Astrocyte of the hippocampus (primary cell): ENCODE results near the gene ANKRD11.
"Not testable (repeated sequence)": the region's sequence is repeated elsewhere in the genome, so short reads cannot be mapped to it uniquely, and the experiment has no call there.

ENCODE experiments used
- DNase-seq: peaks from one replicate; pipeline ENCODE4 v3.0.0; 2011; ENCODE audit warnings: low read depth, low spot score

The ANKRD11 gene

DNA sequence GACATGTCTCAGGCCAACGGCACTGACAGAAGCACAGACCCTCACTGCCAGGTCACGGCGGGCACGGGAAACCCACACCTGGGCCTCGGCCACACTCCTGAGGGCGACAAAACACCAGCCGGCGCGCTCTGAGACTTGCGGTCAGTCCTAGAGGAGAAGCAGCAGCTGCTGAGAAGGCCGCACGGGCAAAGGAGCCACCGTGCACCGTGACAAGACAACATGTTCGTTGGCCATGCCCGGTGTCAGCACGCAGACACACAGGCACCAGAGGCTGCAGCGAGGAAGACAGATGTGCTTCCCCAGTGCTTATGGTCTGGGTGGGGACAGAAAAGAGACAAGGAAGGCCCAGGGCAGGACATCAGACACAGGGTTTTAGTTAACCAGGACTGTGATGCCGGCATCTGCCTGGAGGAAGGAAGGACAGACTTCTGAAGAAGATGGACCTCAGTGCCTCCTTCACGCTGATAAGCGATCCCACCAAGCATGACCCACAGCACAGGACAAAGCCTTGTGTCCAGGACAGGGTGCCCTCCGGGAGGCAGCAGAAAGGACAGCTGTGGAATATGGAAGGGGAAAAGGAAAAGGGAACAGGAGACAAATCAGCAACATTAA is 84.0 kb downstream of the ANKRD11 start:
- no peak for DNase-seq

DNA sequence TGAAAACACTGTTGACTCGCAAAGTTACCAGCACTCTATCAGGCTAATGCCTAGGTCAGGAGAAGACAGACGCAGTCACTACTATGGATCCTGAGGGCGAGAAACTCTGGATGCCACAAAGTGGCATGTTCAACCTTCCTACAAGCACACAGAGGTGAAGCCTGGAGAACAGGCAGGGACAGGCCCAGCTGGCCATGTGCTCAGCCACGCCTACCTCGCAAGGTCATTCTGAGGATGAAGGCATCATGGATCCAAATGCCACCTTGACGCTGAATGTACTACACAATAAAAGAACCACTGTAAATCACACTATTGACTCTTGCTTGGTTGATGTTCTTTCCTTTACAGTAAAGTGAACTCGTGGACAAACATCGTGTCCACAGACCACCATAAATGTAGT is 85.8 kb downstream of the ANKRD11 start:
- no peak for DNase-seq

DNA sequence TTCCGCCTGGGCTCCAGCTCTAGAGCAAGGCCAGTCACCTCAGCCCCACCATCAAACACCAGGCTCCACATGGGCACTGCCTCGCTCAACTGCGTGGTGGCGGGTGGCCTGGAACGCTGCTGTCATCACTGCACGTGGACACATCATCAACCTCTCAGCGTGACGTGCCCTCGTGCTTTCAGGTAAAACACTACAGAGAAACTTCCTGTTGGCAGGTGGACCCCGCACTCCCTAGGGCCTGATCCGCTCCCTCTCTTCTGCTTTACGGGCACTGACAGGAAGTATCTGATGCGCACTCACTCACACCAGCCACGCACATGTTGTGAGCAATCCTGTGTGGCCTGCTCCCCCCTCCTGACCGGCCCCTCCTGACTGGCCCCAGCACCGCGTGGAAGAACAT is 87.4 kb downstream of the ANKRD11 start:
- no peak for DNase-seq

DNA sequence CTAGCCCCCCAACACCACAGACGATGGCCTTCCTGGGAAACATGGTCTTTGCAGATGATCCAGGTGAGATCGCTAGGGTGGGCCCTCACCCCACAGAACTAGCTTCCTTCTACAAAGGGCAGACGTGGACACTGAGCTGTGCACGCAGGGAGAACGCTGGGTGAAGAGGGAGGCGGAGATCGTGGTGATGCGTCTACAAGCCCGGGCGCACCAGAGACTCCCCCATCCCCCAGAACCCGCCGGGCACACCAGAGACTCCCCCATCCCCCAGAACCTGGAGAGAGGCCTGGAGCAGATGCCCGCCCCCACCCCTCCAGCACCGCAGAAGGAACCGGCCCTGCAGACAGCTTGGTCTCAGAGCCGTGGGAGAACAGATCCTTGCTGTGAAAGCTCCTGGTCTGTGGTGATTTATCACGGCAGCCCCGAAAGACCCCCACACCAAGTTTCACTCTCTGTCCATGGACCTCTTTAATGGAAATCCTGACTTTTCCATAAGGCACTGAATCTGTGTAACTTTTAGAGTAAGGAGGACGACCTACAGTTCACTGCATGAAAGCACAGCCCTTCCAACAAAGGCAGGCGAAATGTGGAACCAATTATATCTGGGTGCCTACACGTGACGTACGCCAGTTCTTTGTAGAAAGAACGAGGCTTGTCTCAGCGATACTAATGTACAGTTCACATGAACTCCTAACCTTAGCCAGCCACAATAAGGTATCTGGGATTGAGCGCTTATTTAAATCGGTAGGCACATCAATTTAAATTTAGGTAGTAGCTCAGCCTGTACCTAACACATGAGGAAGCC is 88.5 kb downstream of the ANKRD11 start:
- no peak for DNase-seq

DNA sequence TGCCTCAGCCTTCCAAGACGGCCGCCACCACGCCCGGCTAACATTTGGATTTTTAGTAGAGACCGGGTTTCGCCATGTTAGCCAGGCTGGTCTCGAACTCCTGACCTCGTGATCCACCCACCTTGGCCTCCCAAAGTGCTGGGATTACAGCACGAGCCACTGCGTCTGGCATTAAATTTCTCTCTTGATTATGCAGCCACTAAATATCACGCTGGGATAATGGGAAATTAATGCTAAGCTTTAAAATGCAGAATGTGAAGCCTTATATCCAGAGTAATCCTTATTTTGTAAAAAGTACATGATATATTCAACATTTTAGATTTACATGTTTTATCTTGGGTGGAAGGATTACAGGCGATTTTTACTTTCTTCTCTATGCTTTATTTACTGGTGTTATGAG is 89.2 kb downstream of the ANKRD11 start:
- no peak for DNase-seq

DNA sequence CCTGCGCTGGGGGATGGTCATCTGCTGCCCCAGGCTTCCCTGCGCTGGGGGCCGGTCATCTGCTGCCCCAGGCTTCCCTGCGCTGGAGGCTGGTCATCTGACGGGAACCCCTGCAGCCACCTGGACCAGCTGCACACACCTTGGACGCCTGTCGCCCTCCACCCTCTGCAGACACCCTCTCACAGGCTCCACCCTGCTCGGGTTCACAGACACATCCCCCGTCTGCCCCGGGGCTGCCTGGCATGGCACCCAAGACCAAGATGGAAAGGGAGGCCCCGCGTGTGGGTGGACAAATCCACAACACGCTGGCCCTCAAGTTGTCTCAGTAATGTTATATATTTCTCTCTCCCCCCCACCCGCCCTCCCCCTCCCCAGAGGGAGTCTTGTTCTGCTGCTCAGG is 89.6 kb downstream of the ANKRD11 start:
- DNase-seq: no peak

DNA sequence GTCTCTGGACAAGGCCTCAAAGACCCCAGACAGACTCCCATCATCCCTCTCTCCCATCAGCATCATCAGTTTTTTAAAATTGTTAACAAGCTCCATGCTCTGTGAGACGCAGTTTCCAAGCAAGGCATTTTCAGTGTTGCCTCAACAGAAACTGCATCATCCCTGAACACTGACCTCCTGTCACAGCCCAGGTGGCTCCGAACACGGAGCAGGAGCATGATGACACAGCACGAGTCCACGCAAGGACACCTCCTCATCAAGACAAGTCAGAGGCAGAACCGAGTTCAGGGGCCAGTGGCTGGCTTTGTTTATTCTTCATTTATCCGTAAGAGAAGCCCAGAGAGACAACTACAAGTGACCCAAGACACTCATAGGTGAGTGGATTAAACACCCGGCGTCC is 91.4 kb downstream of the ANKRD11 start:
- DNase-seq: no peak

DNA sequence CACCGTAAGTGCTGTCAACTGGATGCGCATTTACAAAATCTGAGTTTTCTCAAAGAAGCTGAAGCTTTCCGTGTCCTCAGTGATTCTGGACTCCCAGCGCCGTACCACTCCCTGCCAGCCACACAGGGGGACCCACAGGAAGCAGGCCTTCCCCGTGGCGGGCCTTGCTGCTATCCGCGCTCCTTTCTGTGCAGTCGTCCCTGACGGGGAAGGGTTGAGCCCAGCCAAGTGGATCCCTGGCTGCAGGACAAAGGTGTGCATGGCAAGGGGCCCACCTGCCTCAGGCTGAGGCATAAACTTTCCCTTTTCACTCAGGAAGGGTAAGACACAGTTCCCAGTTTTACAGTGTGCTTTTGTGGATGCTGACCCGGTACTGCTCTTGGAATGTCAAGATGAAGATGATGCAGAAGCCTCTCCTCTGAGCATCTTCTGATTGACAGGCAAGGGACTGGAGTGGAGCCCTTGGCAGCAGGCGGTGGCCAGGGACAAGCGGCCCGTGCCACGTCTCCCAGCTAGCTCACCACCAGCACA is 93.0 kb downstream of the ANKRD11 start:
- DNase-seq: no peak

DNA sequence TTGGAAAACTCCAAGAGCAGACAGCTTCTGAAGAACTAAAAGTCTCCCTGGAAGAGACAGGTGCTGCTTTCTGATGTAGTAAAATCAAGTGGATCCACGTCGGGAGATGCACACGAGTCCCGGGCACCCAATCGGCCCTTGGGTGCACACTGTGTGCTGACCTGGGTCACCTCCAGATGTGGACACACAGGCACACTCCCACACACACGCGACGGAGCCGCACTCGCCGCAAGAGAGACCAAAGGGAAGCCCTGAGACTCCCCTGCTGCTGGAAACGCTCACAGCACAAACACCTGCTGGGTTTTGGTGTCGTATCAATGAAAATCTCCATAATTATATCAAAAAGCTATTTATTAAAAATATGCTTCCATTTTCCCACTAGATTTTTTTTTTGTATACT is 94.2 kb downstream of the ANKRD11 start:
- DNase-seq: no peak

DNA sequence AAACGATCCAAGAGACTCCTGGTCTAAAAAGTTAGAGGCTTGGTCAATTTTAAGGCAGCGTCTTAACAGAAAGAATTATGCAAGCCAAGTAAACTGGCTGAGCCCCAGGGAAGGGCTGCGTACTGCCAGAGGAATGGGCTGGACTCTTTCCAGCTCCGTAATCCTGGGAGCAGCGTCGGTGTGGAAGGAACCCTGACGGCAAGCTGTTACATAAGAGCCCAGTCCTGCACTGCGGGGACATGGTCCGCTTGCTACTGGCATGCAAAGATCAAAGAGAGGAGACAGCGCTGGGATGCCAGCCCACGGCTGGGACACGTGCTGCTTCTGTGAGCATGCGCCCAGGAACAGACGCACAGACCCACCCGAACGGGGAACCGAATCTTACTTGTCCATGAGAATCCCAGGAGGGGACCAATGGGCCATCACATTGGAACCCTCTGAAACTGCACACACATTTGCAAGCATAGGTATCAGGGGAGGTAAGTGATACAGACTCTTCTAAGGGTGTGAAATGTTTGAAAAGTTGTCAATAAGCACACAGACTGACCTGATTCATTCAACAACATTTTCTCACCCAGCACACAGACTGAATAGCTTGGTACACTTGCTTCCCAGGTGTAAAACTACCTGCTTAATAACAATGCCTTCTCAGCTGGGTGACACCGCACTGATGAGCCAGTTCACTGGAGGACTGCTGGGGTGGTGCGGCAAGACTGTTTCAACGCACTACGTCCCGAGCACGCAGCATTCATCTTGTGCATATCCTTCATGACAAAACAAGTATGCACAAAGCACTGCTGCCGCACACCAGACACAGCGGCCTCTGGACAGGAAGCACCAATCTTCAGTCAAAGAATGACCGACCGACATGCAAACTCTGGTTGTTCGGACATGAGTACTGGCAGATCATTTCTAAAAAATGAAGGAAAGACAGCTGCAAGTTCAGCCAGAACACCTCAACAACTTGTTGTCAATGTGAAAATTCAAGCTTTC is 94.9 kb downstream of the ANKRD11 start:
- DNase-seq: peak; percentile 99

DNA sequence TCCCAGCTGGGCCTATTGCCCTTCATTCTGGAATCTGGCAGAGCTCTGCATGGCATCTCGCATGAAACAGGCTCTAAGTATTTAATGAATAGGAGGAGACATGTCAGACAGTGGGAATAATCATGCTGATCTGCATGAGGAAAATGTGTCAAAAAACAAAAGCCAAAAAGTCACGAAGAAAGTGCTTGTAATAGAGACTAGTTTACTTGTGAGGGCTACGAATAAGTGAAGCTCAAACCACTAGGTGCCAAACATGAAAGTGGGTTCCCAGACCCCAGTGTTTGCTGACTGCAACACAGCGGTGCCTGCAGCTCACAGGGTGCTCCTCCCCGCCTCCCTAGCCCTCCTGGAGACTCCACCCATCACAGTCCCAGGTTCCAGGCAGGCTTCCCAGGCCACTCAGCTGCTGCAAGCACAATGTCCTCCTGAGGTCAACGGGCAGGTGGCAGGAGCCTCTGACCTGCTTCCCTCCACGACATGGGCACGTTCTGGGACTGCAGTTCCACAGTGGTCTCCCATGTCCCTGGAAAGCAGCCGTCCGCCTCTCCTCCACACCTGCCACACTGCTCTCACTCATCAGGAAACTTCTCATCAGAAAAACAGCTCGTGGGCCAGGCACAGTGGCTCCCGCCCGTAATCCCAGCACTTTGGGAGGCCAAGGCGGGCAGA is 96.5 kb downstream of the ANKRD11 start:
- no peak for DNase-seq

DNA sequence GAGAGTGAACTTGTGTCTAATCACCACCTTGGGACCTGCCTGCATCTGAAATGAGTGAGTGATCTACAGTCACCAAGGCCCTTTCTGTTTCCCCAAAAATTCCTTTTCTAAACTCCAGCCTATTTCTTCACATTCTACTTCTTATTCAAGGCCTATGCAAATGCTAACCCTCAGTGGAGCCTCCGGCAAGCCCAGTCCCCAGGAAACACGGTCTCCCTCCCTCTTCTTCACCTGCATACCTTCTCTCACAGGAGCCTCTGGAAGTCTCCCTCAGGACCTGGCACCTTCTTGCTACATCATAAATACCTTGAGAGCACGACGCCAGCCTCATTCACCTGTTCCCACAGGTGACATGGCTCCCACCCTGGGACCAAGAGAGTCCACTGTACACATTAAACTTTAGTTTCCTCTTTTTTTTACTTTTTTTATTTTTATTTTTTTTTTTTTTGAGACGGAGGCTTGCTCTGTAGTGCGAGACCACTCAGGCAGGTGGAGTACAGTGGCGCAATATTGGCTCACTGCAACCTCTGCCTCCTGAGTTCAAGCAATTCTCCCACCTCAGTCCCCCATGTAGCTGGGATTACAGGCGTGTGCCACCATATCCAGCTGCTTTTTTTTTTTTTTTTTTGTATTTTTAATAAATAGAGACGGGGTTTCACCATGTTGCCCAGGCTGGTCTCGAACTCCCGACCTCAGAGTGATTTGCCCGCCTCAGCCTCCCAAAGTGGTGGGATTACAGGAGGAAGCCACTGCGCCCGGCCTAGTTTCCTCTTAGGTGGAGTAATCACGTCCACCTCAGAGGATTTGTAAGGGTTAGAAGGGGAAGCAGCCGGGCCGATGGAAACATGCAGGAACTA is 97.3 kb downstream of the ANKRD11 start:
- no peak for DNase-seq

DNA sequence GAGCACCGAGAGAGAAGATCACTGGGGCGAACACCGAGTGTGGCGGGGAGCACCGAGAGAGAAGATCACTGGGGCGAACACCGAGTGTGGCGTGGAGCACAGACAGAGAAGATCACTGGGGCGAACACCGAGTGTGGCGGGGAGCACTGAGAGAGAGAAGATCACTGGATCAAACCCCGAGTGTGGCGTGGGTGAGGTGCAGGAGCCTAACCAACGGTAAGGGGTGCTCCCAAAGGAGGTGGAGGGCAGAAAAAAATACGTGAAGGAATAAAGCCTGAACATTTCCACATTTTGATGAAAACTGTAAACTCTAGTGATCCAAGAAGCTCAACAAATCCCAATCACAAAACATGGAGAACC is 100.2 kb downstream of the ANKRD11 start:
- DNase-seq: not testable (repeated sequence)

DNA sequence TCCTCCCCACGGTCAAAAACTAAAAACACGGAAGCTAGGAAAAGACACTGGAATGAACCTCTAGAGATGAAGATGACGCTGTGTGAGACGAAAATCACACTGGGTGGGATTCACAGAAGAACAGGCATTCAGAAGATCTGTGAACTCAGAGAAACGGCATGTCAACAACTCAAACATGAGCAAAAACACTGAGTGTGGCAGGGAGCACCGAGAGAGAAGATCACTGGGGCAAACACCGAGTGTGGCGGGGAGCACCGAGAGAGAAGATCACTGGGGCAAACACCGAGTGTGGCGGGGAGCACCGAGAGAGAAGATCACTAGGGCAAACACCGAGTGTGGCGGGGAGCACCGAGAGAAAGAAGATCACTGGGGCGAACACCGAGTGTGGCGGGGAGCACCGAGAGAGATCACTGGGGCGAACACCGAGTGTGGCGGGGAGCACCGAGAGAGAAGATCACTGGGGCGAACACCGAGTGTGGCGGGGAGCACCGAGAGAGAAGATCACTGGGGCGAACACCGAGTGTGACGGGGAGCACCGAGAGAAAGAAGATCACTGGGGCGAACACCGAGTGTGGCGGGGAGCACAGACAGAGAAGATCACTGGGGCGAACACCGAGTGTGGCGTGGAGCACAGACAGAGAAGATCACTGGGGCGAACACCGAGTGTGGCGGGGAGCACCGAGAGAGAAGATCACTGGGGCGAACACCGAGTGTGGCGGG is 100.7 kb downstream of the ANKRD11 start:
- DNase-seq: not testable (repeated sequence)

DNA sequence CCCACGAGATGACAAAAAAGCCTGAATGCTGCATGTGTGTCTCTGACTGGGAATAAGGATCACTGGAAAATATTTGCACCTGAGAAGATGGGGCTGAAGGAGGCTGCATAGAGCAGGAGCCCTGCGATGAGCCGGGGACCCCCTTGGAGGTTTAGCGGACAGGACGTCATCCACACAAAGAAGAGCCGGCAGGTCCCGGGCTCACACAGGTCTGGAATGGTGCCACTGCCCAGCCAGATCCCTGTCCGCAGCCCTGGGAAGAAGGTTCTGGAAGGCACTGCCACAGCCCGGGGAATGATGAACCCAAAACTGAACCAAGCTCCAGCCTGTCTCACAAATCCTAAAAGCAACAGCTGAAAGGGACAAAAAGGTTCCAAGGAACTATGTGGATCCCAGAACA is 101.8 kb downstream of the ANKRD11 start:
- no peak for DNase-seq

DNA sequence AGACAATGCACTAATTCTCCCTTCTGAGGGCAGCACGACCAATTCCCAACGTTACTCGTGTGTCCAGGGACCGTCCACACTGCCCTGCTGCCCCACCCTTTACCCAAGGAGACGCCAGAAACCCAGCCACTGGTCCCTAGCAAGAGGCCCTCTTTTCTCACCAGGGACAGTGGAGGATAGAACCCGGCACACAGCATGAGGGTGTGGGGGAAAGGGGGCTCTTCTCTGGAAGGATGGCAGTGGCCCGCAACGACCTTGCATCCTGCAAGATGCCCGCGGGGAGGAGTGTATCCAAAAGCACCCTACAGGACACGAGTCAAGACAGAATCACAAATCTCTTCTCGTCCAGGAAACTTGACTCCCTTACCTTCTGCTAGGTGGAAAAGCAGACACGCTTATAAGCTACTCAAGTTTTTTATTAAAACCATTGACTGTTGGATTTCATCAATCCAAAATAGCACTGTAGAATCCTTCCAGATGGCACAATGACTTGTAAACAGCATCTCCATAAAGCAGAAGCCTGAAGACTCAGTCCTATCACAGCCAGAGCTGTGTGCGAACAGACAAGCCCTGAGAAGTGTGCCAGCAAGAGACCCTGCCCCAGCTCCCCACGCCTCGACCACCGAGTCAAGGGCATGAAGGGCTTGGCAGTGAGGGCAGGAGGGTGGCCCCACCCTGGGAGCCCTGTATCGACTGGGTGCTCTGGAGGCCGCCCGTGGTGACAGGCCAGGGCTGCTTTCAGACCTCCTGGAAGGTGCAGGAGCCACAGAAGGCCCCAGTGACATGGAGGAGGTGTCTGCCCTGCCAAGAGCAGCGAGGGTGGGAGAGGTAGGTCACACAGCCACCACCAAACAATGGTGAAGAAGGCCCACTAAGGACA is 103.8 kb downstream of the ANKRD11 start:
- no peak for DNase-seq

DNA sequence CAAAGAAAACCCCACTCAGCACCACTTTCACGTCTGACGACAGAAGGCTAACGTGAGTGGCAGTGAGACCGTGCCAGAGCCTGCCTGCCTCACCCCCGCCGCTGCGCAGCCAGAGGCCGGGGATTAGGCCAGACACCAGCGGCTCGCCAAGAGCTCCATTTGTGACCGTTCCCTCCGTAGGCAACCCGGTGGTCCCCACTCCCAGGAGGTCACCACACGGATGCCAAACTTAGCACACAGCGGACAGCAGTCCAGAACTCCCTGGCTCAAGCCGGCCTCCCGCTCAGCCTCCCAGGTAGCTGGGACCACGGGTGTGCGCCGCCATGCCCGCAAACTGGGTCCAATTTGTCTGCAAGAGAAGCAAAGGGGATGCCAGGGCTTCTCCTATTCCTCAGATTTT is 104.6 kb downstream of the ANKRD11 start:
- no peak for DNase-seq

DNA sequence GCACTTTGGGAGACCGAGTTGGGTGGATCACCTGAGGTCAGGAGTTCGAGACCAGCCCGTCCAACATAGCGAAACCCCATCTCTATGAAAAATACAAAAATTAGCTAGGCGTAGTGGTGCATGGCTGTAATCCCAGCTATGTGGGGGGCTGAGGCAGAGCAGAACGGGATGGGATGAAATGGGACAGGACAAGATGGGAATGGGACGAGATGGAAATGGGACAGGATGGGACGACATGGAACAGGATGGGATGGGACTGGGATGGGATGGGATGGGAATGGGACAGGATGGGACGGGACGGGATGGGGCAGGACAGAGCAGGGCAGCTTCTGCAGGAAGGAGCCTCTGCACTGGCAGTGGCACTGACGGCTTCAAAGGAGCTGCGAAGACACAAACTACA is 106.1 kb downstream of the ANKRD11 start:
- DNase-seq: no peak
